K562 (cell line): ENCODE measurements around the gene PLCL1.

Experiments
- CBX3 ChIP-seq, 2 experiments: IDR thresholded peaks; 1 replicate in 1 of 2; 2 replicates in 1 of 2; pipeline ENCODE4 v1.6.1; 2012; ENCODE audit warnings: inconsistent platforms in 2 of 2, low read length in 2 of 2, borderline replicate concordance in 1 of 2, control low read depth in 1 of 2
- CTCF ChIP-seq, 3 experiments: IDR thresholded peaks in 2 of 3; conservative IDR thresholded peaks in 1 of 3; 2 replicates each; pipeline ENCODE4 v1.5.1; 2011 to 2012; ENCODE audit warnings: low read length in 3 of 3, mild to moderate bottlenecking in 3 of 3, control low read depth in 2 of 3, improper control_type of control experiment in 1 of 3, inconsistent platforms in 1 of 3, low read depth in 1 of 3, mixed read lengths in 1 of 3, moderate library complexity in 1 of 3; ENCODE audit not compliant: insufficient read depth in 2 of 3
- E4F1 ChIP-seq: fragments of 250-450 bp; sonication (Bioruptor Pico); IDR thresholded peaks from 2 replicates; pipeline ENCODE4 v1.5.0; 2021; ENCODE audit warnings: mild to moderate bottlenecking, borderline replicate concordance
- EP300 ChIP-seq: IDR thresholded peaks from 2 replicates; pipeline ENCODE4 v1.6.1; 2012; ENCODE audit warnings: low read length, improper control_type of control experiment
- GTF2F1 ChIP-seq: IDR thresholded peaks from 2 replicates; pipeline ENCODE4 v1.6.1; 2011; ENCODE audit warnings: low read depth, low read length, improper control_type of control experiment
- HINFP ChIP-seq: fragments of 450-650 bp; conservative IDR thresholded peaks from 2 replicates; pipeline ENCODE4 v1.6.1; 2016; ENCODE audit warnings: missing genetic modification characterization, low read depth, mild to moderate bottlenecking, control low read depth, missing compliant biosample characterization
- HNRNPUL1 ChIP-seq: fragments of 200-400 bp; formaldehyde crosslinking; IDR thresholded peaks from 2 replicates; pipeline ENCODE4 v1.6.1; 2017; ENCODE audit warnings: low read length
- JUND ChIP-seq, 2 experiments: IDR thresholded peaks; 2 replicates in 1 of 2; 3 replicates in 1 of 2; pipeline ENCODE4 v1.6.1; 2011; ENCODE audit warnings: borderline replicate concordance in 2 of 2, low read depth in 2 of 2, low read length in 2 of 2, improper control_type of control experiment in 1 of 2, missing biosample characterization in 1 of 2, missing genetic modification characterization in 1 of 2, missing genetic modification reagents in 1 of 2
- L3MBTL2 ChIP-seq: fragments of 450-650 bp; IDR thresholded peaks from 2 replicates; pipeline ENCODE4 v1.6.1; 2016; ENCODE audit warnings: mild to moderate bottlenecking, moderate library complexity
- NBN ChIP-seq: fragments of 450-650 bp; IDR thresholded peaks from 2 replicates; pipeline ENCODE4 v1.6.1; 2016; ENCODE audit warnings: low read depth, mild to moderate bottlenecking
- SP1 ChIP-seq: sonication (generic); formaldehyde crosslinking; IDR thresholded peaks from 2 replicates; pipeline ENCODE4 v1.8.1; 2022; ENCODE audit warnings: mild to moderate bottlenecking, missing genetic modification reagents

- no peak for TF ChIP-seq NBN
- no peak for TF ChIP-seq CTCF (IDR thresholded peaks at IDR 0.05 in 2 of 3, conservative IDR thresholded peaks at IDR 0.05 in 1 of 3; ENCODE audit: insufficient read depth in 2 of 3, low read depth in 1 of 3, low read length in 3 of 3)
- no peak for TF ChIP-seq CBX3 (IDR thresholded peaks at IDR 0.05; ENCODE audit: borderline replicate concordance in 1 of 2, low read length in 2 of 2)
- TF ChIP-seq E4F1 (CRISPR knock-in tag) = no peak
- no peak for TF ChIP-seq GTF2F1
- no peak; the same call in 1 of the 2 replicates for TF ChIP-seq L3MBTL2
- no peak for TF ChIP-seq EP300
- no peak for TF ChIP-seq JUND (IDR thresholded peaks at IDR 0.05; ENCODE audit: borderline replicate concordance, low read depth, low read length)
- no peak for TF ChIP-seq JUND (tag; IDR thresholded peaks at IDR 0.05; ENCODE audit: borderline replicate concordance, low read depth, low read length)
- no peak for TF ChIP-seq SP1 (CRISPR knock-in tag)
- TF ChIP-seq HNRNPUL1 = no peak
- no peak for TF ChIP-seq HINFP (tag)
Measured at GRCh38 chr2:197982565-197982964, 178.2 kb downstream of the PLCL1 start.
